Transverse colon (tissue), 4 donors: ENCODE results near the gene TEAD4.

ENCODE experiments used
- CTCF ChIP-seq, 5 experiments: fragments of 200-600 bp in 3 of 5; fragments of 450-650 bp in 2 of 5; sonication (generic) in 3 of 5; IDR thresholded peaks; 1 replicate in 2 of 5; 2 replicates in 3 of 5; pipeline ENCODE4 v1.5.1; 2016 to 2017; ENCODE audit warnings: antibody characterized with exemption in 5 of 5, inconsistent platforms in 3 of 5, mild to moderate bottlenecking in 2 of 5, moderate library complexity in 1 of 5
- EP300 ChIP-seq: sonication (generic); formaldehyde crosslinking; IDR thresholded peaks from one replicate; pipeline ENCODE4 v1.6.1; 2017; ENCODE audit warnings: antibody characterized with exemption, low read depth
- POLR2AphosphoS5 ChIP-seq, 3 donors: sonication (generic); formaldehyde crosslinking; IDR thresholded peaks; one replicate each; pipeline ENCODE4 v1.6.1; 2016; ENCODE audit warnings: antibody characterized with exemption in 3 of 3

GRCh38 chr12:2982361-2982760, 23.2 kb downstream of the TEAD4 start:
- TF ChIP-seq CTCF (IDR thresholded peaks at IDR 0.05): no peak
- no peak for TF ChIP-seq EP300
- no peak for TF ChIP-seq POLR2AphosphoS5 (IDR thresholded peaks at IDR 0.05)
